Skeletal muscle tissue (tissue), 4 donors: Measurements from ENCODE around the gene HPN. TPM values are rescaled to one million over a fixed set of nuclear protein-coding genes. Genes with fewer than 3 reads are reported as not detected.
A peak's percentile ranks its signal among the peaks of the same experiment; 100 is the strongest.

Experiments used
- H3K27ac ChIP-seq: one replicate; pipeline ENCODE4 v1.7.0; 2013; ENCODE audit warnings: mild to moderate bottlenecking, low read depth, low read length, inconsistent platforms
- H3K27me3 ChIP-seq, 3 donors: one replicate each; pipeline ENCODE4 v1.7.0; 2013; ENCODE audit warnings: low read length in 3 of 3; ENCODE audit not compliant: control insufficient read depth in 3 of 3, insufficient read depth in 3 of 3
- H3K36me3 ChIP-seq, 3 donors: one replicate each; pipeline ENCODE4 v1.7.0; 2013; ENCODE audit warnings: low read length in 3 of 3; ENCODE audit not compliant: control insufficient read depth in 3 of 3, insufficient read depth in 3 of 3
- H3K4me1 ChIP-seq, 3 donors: one replicate each; pipeline ENCODE4 v1.7.0; 2013; ENCODE audit warnings: low read length in 3 of 3, mild to moderate bottlenecking in 3 of 3; ENCODE audit not compliant: control insufficient read depth in 3 of 3, insufficient read depth in 3 of 3
- H3K4me3 ChIP-seq, 3 donors: one replicate each; pipeline ENCODE4 v1.7.0; 2013; ENCODE audit warnings: low read length in 3 of 3
- H3K9ac ChIP-seq, 3 donors: one replicate each; pipeline ENCODE4 v1.7.0; 2013; ENCODE audit warnings: low read length in 3 of 3, mild to moderate bottlenecking in 3 of 3, moderate library complexity in 2 of 3, low read depth in 1 of 3
- H3K9me3 ChIP-seq, 3 donors: one replicate each; pipeline ENCODE4 v1.7.0; 2013; ENCODE audit warnings: low read length in 3 of 3; ENCODE audit not compliant: control insufficient read depth in 3 of 3
- total RNA-seq: library from RNA; depleted of rRNA; stranded (reverse); fragments of >200 nt; gene quantifications from one replicate; pipeline ENCODE4 v1.2.3, GENCODE V29; 2014
- donor health status: Osteomylitis.

HPN gene
- total RNA-seq, 1 donor from 2014 or later, result 0.52 TPM

DNA sequence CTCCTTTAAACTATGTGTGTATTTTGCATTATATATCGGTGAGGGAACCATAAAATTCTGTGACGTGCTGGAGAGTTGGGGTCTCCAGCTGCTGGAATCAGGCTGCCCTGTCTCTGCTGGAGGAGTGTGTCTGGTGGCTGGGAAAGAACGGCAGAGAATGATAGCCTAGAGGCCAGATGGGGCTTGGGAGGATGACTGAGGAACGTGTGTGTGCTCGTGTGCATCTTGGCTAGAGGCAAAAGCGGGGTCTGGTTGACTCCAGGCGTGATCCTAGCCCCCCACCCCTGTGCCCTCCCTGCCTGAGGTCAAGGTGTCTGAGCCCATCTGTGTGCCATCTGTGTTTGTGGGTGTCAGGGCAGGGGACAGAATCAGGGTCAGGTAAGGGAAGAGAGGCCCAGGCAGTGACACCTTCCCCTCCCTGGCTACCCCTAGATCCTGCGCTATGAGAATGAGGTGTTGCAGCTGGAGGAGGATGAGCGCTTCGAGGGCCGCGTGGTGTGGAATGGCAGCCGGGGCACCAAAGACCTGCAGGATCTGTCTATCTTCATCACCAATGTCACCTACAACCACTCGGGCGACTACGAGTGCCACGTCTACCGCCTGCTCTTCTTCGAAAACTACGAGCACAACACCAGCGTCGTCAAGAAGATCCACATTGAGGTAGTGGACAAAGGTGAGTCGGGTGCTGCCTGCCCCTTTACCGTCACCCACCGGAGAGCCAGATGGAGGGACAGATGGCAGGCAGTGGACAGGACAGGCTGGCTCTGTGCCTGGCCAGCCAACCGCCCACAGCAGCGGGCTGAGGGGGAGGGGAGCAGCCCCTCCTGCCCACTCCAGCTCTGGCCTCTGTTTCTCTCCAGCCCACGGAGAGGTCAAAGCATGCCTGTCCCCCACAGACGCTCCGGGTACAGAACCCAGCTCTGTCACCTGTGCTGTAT lies 8.2 kb upstream of the HPN start:
- Histone ChIP-seq H3K4me1 (peaks cover 58 to 72% (median 62%) of the 10 kb centered on the region in 3 donors), H3K9me3 (no peaks in the 10 kb centered on the region), H3K27me3 (no peaks in the 10 kb centered on the region), H3K36me3 (peaks cover 29 to 32% (median 31%) of the 10 kb centered on the region in 3 donors), H3K9ac (peak overlapping the region; percentile 47 to 75 (median 61)), H3K27ac (peak overlapping the region; percentile 9), H3K4me3 (peak overlapping the region; percentile 68 to 78 (median 68))

GRCh38 chr19:35034005-35034502 lies 7.5 kb upstream of the HPN start:
- H3K4me3 ChIP-seq, result peak overlapping the region; percentile 9 to 78 (median 68)
- H3K4me1 ChIP-seq, result peaks cover 63 to 78% (median 68%) of the 10 kb centered on the region in 3 donors
- H3K9me3 ChIP-seq, result no peaks in the 10 kb centered on the region
- H3K27ac ChIP-seq, result peak overlapping the region; percentile 9
- H3K9ac ChIP-seq, result peak overlapping the region in 1 of 3 donors; percentile 75
- H3K27me3 ChIP-seq, result no peaks in the 10 kb centered on the region
- peaks cover 33 to 36% (median 34%) of the 10 kb centered on the region in 3 donors for H3K36me3 ChIP-seq

GRCh38 chr19:35034588-35035382 lies 6.7 kb upstream of the HPN start:
- Histone ChIP-seq H3K4me3 (no peak overlapping the region), H3K9ac (peak overlapping the region in 2 of 3 donors; percentile 61 to 75), H3K9me3 (no peaks in the 10 kb centered on the region), H3K4me1 (peaks cover 62 to 81% (median 69%) of the 10 kb centered on the region in 3 donors), H3K27ac (no peak overlapping the region), H3K36me3 (peaks cover 33 to 37% (median 36%) of the 10 kb centered on the region in 3 donors), H3K27me3 (no peaks in the 10 kb centered on the region)

- no peaks in the 10 kb centered on the region for H3K27me3 ChIP-seq
- H3K9ac ChIP-seq, result peak overlapping the region in 1 of 3 donors; percentile 60
- H3K4me3 ChIP-seq, result peak overlapping the region in 2 of 3 donors; percentile 2 to 35
- peak overlapping the region; percentile 96 for H3K27ac ChIP-seq
- H3K4me1 ChIP-seq, result peaks cover 63 to 88% (median 84%) of the 10 kb centered on the region in 3 donors
- peaks cover 31 to 37% (median 35%) of the 10 kb centered on the region in 3 donors for H3K36me3 ChIP-seq
- H3K9me3 ChIP-seq, result no peaks in the 10 kb centered on the region
Observed at GRCh38 chr19:35037716-35038622, 3.6 kb upstream of the HPN start.

- Histone ChIP-seq H3K4me1 (peaks cover 60 to 88% (median 82%) of the 10 kb centered on the region in 3 donors), H3K4me3 (no peak overlapping the region), H3K27ac (peak overlapping the region; percentile 96), H3K27me3 (no peaks in the 10 kb centered on the region), H3K9ac (peak overlapping the region in 2 of 3 donors; percentile 33 to 60), H3K9me3 (no peaks in the 10 kb centered on the region), H3K36me3 (peaks cover 26 to 31% (median 26%) of the 10 kb centered on the region in 3 donors)
Observed at GRCh38 chr19:35038623-35039512, 2.7 kb upstream of the HPN start.

- H3K4me3 ChIP-seq, result peak overlapping the region; percentile 42 to 52 (median 46)
- no peaks in the 10 kb centered on the region for H3K27me3 ChIP-seq
- peak overlapping the region; percentile 96 for H3K27ac ChIP-seq
- peak overlapping the region; percentile 77 to 85 (median 83) for H3K9ac ChIP-seq
- peaks cover 58 to 89% (median 82%) of the 10 kb centered on the region in 3 donors for H3K4me1 ChIP-seq
- H3K9me3 ChIP-seq, result no peaks in the 10 kb centered on the region
- peaks cover 16 to 24% (median 17%) of the 10 kb centered on the region in 3 donors for H3K36me3 ChIP-seq
Observed at GRCh38 chr19:35039881-35040825, 1.4 kb upstream of the HPN start.

DNA sequence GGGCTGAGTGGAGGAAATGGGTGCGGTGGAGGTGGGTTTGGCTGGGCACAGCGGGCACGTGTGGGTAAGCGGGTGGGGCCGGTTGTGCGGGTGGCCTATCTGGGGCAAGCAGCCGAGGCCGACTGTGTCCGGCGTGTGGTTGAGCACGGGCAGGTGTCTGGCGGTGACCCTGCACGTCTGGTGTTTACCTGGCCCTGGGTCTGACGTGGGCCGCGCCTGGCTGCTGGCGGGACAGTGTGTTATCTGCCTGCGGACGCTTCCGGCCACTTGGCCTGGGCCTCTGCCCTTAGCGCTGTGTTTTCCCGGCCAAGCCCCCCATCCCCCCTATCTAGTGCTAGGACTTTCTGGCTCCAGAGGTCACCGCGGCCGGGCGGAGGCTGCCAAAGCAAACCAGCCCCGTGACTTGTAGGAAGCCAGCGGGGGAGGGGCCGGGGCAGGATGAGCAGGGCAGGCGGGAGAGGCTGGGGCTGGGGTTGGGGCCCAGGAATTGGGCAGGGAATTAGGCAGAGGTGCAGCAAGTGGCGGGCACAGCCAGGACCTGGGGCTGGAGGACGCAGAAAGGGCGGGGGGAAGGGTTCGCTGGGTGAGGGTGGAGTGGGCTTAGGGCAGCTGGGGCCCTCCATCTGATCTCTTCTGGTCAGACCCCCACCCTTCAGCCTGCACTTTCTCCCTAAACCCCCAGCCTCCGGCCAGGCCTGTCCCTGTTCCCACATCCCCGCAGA lies 534 bp upstream of the HPN start:
- Histone ChIP-seq H3K9me3 (no peaks in the 10 kb centered on the region), H3K27ac (peak overlapping the region; percentile 96), H3K4me1 (peaks cover 61 to 91% (median 86%) of the 10 kb centered on the region in 3 donors), H3K36me3 (peaks cover 13 to 17% (median 14%) of the 10 kb centered on the region in 3 donors), H3K27me3 (no peaks in the 10 kb centered on the region), H3K4me3 (peak overlapping the region; percentile 46 to 52 (median 46)), H3K9ac (peak overlapping the region; percentile 77 to 85 (median 83))
